Measurements from ENCODE around the gene DHFR. TPM values are rescaled to one million over a fixed set of nuclear protein-coding genes. Genes with fewer than 3 reads are reported as not detected.
A peak's percentile ranks its signal among the peaks of the same experiment; 100 is the strongest.

DHFR gene
- total and polyA plus RNA-seq, 2 donors (not counting 1 experiment from before 2014, with no cell fraction given) = 8.5 to 12.6 TPM

DNA sequence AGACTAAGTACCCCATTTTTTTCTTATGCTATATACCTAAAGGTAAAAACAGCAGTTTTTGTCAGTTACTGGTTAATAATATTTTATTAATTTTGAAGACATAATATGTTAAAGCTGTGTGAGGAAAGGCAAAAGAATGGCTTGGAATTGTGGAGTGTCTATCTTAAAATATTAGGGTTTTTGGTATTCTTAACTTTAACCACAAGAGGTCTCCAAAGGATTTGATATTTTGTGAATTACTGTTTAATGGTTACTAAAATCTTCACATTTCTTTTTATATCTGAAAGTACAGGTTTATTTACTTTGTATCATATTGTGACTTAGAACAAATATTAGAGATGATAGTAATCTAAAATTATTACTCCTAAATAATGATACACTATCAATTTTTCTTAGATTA is 32.0 kb upstream of the DHFR start:
- Mint-ChIP-seq H3K27ac (no peak overlapping the region), H3K27me3 (no peaks in the 10 kb centered on the region), H3K9me3 (ENCODE audit: insufficient read depth) (no peaks in the 10 kb centered on the region), H3K4me3 (no peak overlapping the region), H3K4me1 (peaks cover 5% of the 10 kb centered on the region)
- DNase-seq (no peak), ATAC-seq (ENCODE audit: low read depth) (no peak)
- ChIA-PET POLR2A (no interaction called here), CTCF (interaction anchor here (0.6 to 1.6 kb wide), 7 partner anchors 13 to 615 kb away, joined by 3 to 6 read pairs (median 3); partner anchors contain the start of gene ZCCHC9)
- H3K9me3 ChIP-seq (ENCODE audit: control extremely low read depth in 1 of 3, control insufficient read depth in 2 of 3, insufficient read depth in 1 of 3, low read length in 2 of 3) = no peaks in the 10 kb centered on the region
- H3K4me1 ChIP-seq (ENCODE audit: control insufficient read depth in 2 of 2, insufficient read depth in 2 of 2, low read length in 2 of 2) = no peaks in the 10 kb centered on the region
- peaks cover 4% of the 10 kb centered on the region for H3K79me2 ChIP-seq (ENCODE audit: control insufficient read depth, insufficient read depth, low read length)
- H3K9ac ChIP-seq (ENCODE audit: low read length) = no peak overlapping the region
- no peaks in the 10 kb centered on the region for H3K27me3 ChIP-seq (replicated peaks in 1 of 4; ENCODE audit: control extremely low read depth in 1 of 4, control insufficient read depth in 3 of 4, insufficient read depth in 4 of 4, low read length in 3 of 4)
- intact Hi-C loops (cut with micrococcal nuclease) = loop anchor here (10.0 kb wide), 1 partner anchor 608 kb away; no protein-coding TSS in a partner anchor
- TF ChIP-seq, protein P1, sequence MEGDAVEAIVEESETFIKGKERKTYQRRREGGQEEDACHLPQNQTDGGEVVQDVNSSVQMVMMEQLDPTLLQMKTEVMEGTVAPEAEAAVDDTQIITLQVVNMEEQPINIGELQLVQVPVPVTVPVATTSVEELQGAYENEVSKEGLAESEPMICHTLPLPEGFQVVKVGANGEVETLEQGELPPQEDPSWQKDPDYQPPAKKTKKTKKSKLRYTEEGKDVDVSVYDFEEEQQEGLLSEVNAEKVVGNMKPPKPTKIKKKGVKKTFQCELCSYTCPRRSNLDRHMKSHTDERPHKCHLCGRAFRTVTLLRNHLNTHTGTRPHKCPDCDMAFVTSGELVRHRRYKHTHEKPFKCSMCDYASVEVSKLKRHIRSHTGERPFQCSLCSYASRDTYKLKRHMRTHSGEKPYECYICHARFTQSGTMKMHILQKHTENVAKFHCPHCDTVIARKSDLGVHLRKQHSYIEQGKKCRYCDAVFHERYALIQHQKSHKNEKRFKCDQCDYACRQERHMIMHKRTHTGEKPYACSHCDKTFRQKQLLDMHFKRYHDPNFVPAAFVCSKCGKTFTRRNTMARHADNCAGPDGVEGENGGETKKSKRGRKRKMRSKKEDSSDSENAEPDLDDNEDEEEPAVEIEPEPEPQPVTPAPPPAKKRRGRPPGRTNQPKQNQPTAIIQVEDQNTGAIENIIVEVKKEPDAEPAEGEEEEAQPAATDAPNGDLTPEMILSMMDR (IDR thresholded peaks at IDR 0.05) = peak; percentile 50
- TF ChIP-seq EZH2 (IDR thresholded peaks at IDR 0.05; ENCODE audit: borderline replicate concordance, insufficient read depth, low read depth, low read length, poor library complexity, severe bottlenecking) = no peak
- H3K36me3 ChIP-seq (replicated peaks in 1 of 2; ENCODE audit: control extremely low read depth in 1 of 2, control insufficient read depth in 1 of 2, extremely low read depth in 1 of 2, insufficient read depth in 2 of 2, low read length in 1 of 2) = peaks cover 0 to 5% of the 10 kb centered on the region in 2 experiments
- H3K27ac ChIP-seq (ENCODE audit: low read length in 2 of 2) = no peak overlapping the region
- H2AFZ ChIP-seq (ENCODE audit: insufficient read depth, low read depth, low read length, poor library complexity, severe bottlenecking) = no peak overlapping the region
- H3K4me2 ChIP-seq (replicated peaks; ENCODE audit: low read depth, low read length, poor library complexity, severe bottlenecking) = no peak overlapping the region
- no peaks in the 10 kb centered on the region for H4K20me1 ChIP-seq (ENCODE audit: control insufficient read depth, insufficient read depth, low read length, poor library complexity, severe bottlenecking)
- H3K4me3 ChIP-seq (ENCODE audit: control extremely low read depth in 1 of 5, extremely low read depth in 1 of 5, insufficient read depth in 1 of 5, low read depth in 2 of 5, low read length in 4 of 5) = no peak overlapping the region

DNA sequence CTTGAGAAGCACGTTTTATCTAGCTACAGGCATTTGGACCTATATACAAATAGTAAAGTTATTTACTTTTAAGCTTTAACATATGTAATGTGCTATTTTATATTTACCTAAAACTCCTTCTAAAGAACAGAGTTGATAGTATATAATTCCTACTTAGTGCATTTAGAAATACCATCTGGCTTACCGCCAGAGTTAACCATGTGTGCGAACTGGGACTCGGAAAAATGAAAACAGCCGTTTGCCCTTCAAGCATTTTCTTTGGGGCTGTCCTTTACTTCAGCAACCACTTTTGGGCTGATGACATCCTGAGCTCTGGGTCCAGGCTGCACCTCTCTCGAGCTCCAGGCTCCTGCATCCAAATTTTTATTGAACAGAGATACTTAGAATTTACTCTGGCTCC is 21.9 kb upstream of the DHFR start:
- Histone ChIP-seq H3K27me3 (replicated peaks in 1 of 4; ENCODE audit: control extremely low read depth in 1 of 4, control insufficient read depth in 3 of 4, insufficient read depth in 4 of 4, low read length in 3 of 4) (no peaks in the 10 kb centered on the region), H3K36me3 (replicated peaks in 1 of 2; ENCODE audit: control extremely low read depth in 1 of 2, control insufficient read depth in 1 of 2, extremely low read depth in 1 of 2, insufficient read depth in 2 of 2, low read length in 1 of 2) (peaks cover 11 to 44% of the 10 kb centered on the region in 2 experiments), H2AFZ (ENCODE audit: insufficient read depth, low read depth, low read length, poor library complexity, severe bottlenecking) (no peak overlapping the region), H3K4me3 (ENCODE audit: control extremely low read depth in 1 of 5, extremely low read depth in 1 of 5, insufficient read depth in 1 of 5, low read depth in 2 of 5, low read length in 4 of 5) (no peak overlapping the region), H3K79me2 (ENCODE audit: control insufficient read depth, insufficient read depth, low read length) (no peaks in the 10 kb centered on the region), H3K9me3 (ENCODE audit: control extremely low read depth in 1 of 3, control insufficient read depth in 2 of 3, insufficient read depth in 1 of 3, low read length in 2 of 3) (no peaks in the 10 kb centered on the region), H3K4me1 (ENCODE audit: control insufficient read depth in 2 of 2, insufficient read depth in 2 of 2, low read length in 2 of 2) (no peaks in the 10 kb centered on the region), H3K4me2 (replicated peaks; ENCODE audit: low read depth, low read length, poor library complexity, severe bottlenecking) (no peak overlapping the region), H3K27ac (ENCODE audit: low read length in 2 of 2) (no peak overlapping the region), H3K9ac (ENCODE audit: low read length) (no peak overlapping the region), H4K20me1 (ENCODE audit: control insufficient read depth, insufficient read depth, low read length, poor library complexity, severe bottlenecking) (no peaks in the 10 kb centered on the region)
- no peaks in the 10 kb centered on the region for H3K27me3 Mint-ChIP-seq
- intact Hi-C loops (cut with micrococcal nuclease) = no loop called here
- no peak for TF ChIP-seq EZH2 (IDR thresholded peaks at IDR 0.05; ENCODE audit: borderline replicate concordance, insufficient read depth, low read depth, low read length, poor library complexity, severe bottlenecking)
- TF ChIP-seq, protein P1 (IDR thresholded peaks at IDR 0.05) = no peak
- H3K4me1 Mint-ChIP-seq = peaks cover 2% of the 10 kb centered on the region
- ChIA-PET CTCF (no interaction called here), POLR2A (no interaction called here)
- 99% methylated on average over 5 of the region's 6 CpGs for WGBS (ENCODE audit: insufficient coverage)
- no peak overlapping the region for H3K27ac Mint-ChIP-seq
- no peaks in the 10 kb centered on the region for H3K9me3 Mint-ChIP-seq (ENCODE audit: insufficient read depth)
- ATAC-seq (ENCODE audit: low read depth) (no peak), DNase-seq (no peak)
- no peak overlapping the region for H3K4me3 Mint-ChIP-seq

Measured in B cell (primary cell).